ENCODE results near the gene ADAM10.

GRCh38 chr15:58551084-58551763, 198.3 kb downstream of the ADAM10 start:
- TF ChIP-seq SUZ12 (IDR thresholded peaks at IDR 0.05; ENCODE audit: extremely low read depth, insufficient read depth, insufficient read length): no peak
- TF ChIP-seq YY1 (IDR thresholded peaks at IDR 0.05; ENCODE audit: insufficient read depth, insufficient read length): no peak
- TF ChIP-seq ZNF274 (IDR thresholded peaks at IDR 0.05; ENCODE audit: low read depth, low read length): no peak

Measured in NT2/D1 (cell line).